Erythroblast (primary cell): ENCODE measurements around the gene TOM1L2.

Source experiments
- GATA1 ChIP-seq: IDR thresholded peaks from 2 replicates; pipeline ENCODE4 v1.6.1; 2011; ENCODE audit warnings: low read depth, mild to moderate bottlenecking, control low read depth, low read length, moderate library complexity
- POLR2A ChIP-seq: IDR thresholded peaks from 2 replicates; pipeline ENCODE4 v1.6.1; 2011; ENCODE audit warnings: mild to moderate bottlenecking, low read length

- TF ChIP-seq POLR2A (no peak), GATA1 (no peak)
Observed at GRCh38 chr17:17944242-17944641, 28.0 kb downstream of the TOM1L2 start.
